ENCODE results near the gene WDR12.
"Not testable (repeated sequence)": the region's sequence is repeated elsewhere in the genome, so short reads cannot be mapped to it uniquely, and the experiment has no call there.

Gene WDR12

DNA sequence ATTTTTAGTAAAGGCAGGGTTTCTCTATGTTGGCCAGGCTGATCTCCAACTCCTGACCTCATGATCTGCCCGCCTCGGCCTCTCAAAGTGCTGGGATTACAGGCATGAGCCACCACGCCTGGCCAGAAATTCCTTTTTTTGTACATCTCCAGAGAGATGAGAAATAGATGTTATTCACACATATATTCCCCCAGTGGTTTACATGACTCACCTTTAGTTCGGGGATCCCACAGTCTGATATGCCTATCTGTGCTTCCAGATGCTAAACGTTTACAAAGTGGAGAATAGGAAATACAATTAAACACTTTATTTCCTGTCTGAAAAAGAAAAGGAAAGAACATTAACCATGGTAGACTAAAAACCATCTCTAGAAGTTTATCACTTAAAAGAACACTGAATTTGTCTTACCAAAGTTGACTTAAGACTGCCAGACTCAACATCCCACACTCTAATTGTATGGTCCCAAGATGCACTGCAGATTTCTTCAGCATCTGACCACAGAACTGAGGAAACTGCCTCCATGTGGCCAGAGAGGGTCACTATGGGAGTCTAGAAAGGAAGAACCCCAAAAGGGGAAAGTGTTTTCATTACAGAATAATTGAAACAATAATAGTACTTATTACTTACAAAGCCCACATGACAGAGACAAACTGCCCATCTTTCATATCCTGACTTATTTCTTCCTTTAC lies 27.3 kb downstream of the WDR12 start:
- no peak for DNase-seq (ENCODE audit: low spot score)

DNA sequence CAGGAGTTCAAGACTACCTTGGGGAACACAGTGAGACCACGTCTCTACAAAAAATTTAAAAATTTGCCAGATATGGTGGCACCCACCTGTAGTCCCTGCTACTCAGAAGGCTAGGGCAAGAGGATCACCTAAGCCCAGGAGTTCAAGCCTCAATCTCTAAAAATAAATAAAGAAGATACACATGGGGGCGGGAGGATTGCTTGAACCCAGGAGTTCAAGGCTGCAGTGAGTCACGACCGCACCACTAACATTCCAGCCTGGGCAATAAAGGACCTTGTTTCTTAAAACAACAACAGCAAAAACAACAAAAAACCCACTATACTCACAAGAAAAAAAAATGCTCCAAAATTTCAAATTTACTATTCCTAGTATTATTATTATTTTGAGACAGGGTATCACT lies 29.9 kb downstream of the WDR12 start:
- no peak for DNase-seq (ENCODE audit: low spot score)

DNA sequence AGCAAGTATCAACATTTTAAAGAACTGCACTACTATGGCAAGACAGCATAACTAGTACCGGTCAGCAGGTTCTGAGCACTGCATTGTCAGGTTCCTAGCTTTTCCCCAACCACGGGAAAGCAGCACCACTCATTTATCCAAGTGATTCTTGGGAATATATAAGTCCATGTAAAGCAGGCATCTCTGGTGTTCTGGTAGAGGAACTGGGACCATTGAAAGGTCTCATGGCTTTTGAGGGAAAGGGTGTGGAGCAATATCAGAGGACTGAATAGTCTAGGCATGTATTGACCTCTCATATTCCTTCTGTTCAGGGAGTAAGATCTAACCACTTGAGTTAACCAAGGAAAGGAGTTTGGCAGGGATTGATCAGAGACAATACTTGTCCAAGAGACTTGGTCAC lies 33.8 kb downstream of the WDR12 start:
- DNase-seq (ENCODE audit: low spot score), result no peak

DNA sequence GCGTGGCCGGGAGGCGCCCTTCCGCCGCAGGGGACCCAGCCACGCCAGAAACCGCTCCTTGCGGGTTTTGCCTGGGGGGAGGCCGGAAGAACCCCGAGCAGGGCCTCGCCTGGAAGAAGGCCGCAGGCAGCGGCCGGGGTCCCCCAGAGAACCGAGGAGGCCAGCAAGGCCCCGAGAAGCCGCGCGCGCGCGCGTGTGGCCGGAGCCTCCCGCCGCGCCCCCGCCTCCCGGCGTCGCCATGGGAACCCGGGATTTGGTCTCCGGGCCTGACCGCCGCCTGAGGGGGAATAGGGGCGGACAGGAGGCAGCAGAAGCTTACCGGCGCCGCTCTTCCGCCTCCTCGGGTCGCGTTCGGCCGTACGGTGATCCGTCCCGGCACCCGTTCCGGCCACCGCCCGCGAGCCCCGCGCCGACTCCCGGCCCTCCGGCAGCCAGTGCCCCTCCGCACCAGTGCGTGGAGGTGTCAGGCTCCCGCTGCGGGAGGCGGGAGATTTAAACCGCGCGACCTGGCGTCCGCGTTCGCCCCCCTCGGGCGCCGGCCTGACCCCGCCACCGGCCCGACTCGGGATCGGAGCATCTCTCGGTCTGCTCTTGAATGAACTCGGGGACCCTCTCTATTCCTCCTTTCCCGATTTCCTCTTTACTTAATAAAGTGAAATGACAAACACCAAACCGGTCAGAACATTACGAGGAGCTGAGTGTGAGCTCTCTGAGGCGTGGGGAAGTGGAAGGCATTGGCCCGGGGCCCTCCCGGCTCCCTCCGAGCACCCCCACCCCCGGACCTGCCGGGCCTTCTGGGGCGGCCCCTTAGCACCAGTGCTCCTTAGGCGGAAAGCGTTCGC lies 40.0 kb downstream of the WDR12 start, which contains the start of gene ICA1L:
Gene ICA1L, minus strand, starts transcription at position 467 of the 842 bp plus-strand sequence. CDS start 42,757 bp downstream, outside the sequence.
- DNase-seq (ENCODE audit: low spot score), result no peak

- DNase-seq (ENCODE audit: low spot score), result peak; percentile 37
Observed at GRCh38 chr2:202870431-202871299, 40.8 kb downstream of the WDR12 start.

DNA sequence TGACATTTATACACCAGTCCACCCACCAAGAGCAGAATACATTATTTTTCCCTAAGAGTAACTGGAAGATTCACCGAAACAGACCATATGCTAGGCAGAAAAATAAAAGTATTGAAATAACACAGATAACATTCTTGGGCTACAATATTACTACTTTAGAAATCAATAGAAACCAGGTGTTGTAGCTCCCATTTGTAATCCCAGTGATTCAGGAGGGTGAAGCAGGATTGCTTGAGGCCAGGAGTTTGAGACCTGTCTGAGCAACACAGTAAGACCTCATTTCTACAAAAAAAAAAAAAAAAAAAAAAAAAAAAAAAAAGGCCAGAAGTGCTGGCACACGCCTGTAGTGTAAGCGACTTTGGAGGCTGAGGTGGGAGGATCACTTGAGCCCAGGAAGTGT lies 49.5 kb downstream of the WDR12 start:
- no peak for DNase-seq (ENCODE audit: low spot score)

GRCh38 chr2:202858601-202859000 lies 52.9 kb downstream of the WDR12 start:
- DNase-seq (ENCODE audit: low spot score), result no peak

DNA sequence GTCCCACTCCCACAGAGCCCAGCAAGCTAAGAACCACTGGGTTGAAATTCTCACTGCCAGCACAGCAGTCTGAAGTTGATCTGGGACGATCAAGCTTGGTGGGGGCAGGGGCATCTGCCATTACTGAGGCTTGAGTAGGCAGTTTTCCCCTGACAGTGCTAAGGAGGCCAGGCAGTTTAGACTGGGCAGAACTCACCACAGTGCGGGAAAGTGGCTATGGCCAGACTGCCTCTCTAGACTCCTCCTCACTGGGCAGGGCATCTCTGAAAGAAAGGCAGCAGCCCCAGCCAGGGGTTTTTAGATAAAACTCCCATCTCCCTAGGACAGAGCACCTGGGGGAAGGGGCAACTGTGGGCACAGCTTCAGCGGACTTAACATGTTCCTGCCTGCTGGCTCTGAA lies 62.1 kb downstream of the WDR12 start:
- DNase-seq (ENCODE audit: low spot score), result not testable (repeated sequence)

DNA sequence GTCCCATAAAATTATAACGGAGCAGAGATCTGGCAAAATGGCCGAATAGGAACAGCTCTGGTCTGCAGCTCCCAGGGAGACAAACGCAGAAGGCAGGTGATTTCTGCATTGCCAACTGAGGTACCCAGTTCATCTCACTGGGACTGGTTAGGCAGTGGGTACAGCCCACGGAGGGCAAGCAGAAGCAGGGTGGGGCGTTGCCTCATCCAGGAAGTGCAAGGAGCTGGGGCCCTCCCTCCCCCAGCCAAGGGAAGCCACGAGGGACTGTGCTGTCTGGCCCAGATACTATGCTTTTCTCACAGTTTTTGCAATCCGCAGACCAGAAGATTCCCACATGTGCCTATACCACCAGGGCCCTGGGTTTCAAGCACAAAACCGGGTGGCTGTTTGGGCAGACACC lies 62.7 kb downstream of the WDR12 start:
- no peak for DNase-seq (ENCODE audit: low spot score)

- no peak for DNase-seq (ENCODE audit: low spot score)
Observed at GRCh38 chr2:202847693-202848524, 63.6 kb downstream of the WDR12 start.

DNA sequence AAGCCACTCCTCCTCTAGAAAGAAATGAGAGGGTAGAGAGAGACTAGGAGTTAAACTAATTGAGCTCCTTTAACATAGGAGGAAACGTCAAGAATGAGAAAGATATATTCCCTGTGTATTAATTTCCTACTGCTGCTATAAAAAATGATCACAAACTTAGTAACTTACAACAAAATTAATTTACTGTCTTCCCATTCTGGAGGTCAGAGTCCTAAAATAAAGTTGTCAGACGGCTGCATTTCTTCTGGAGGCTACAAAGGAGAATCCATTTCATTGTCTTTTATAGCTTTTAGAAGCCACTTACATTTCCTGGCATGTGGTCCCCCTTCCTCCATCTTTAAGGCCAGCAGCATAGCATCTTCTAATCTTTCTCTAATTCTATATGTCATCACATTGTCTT lies 66.8 kb downstream of the WDR12 start:
- DNase-seq (ENCODE audit: low spot score), result no peak

DNA sequence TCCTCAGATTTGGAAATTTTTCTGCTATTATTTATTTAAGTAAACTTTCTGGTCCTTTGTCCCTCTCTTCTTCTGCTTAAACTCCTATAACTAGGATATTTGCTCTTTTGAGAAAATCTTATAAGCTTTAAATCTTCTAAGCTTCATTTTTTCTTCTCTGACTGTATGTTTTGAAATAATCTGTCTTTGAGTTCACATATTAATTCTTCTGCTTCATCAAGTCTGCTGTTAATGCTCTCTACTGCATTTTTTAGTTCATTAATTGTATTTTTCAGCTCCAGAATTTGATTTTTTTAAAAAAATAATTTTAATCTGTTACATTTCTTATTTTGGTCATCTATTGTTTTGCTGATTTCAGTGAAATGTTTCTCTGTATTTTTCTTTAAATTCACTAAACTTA lies 68.8 kb downstream of the WDR12 start:
- DNase-seq (ENCODE audit: low spot score), result no peak

GRCh38 chr2:202841090-202841867 lies 70.2 kb downstream of the WDR12 start:
- DNase-seq (ENCODE audit: low spot score), result no peak

- peak; percentile 45 for DNase-seq (ENCODE audit: low spot score)
Observed at GRCh38 chr2:202831242-202832220, 79.9 kb downstream of the WDR12 start.

GRCh38 chr2:202824901-202825300 lies 86.6 kb downstream of the WDR12 start:
- DNase-seq (ENCODE audit: low spot score), result no peak
